HT-29 (cell line): ENCODE measurements around the gene KANTR. TPM values are rescaled to one million over a fixed set of nuclear protein-coding genes. Genes with fewer than 3 reads are reported as not detected.
"Not testable (repeated sequence)": the region's sequence is repeated elsewhere in the genome, so short reads cannot be mapped to it uniquely, and the experiment has no call there.

ENCODE experiments used
- DNase-seq: peaks from one replicate; pipeline ENCODE4 v3.0.0-alpha.2; 2015; ENCODE audit warnings: low spot score
- small RNA-seq: library from RNA; depleted of rRNA; stranded (forward); fragments of <200 nt; gene quantifications from one replicate; pipeline ENCODE3, GENCODE V24; 2014
- total RNA-seq: library from RNA; depleted of rRNA; stranded (reverse); fragments of >200 nt; shearing (Covaris generic); gene quantifications from 2 replicates; pipeline ENCODE4 v1.2.3, GENCODE V29; 2014; rRNA removed

Gene KANTR
- total RNA-seq, 1 experiment from 2014 or later: 8.0 TPM

- DNase-seq: no peak
Observed at GRCh38 chrX:53128097-53128749, 34.3 kb downstream of the KANTR start.

- no peak for DNase-seq
Observed at GRCh38 chrX:53133400-53133799, 39.5 kb downstream of the KANTR start.

- DNase-seq: no peak
Observed at GRCh38 chrX:53135581-53135980, 41.6 kb downstream of the KANTR start.

GRCh38 chrX:53153581-53153980 lies 59.6 kb downstream of the KANTR start:
- no peak for DNase-seq

GRCh38 chrX:53155512-53156206 lies 61.7 kb downstream of the KANTR start:
- DNase-seq: no peak

- DNase-seq: no peak
Observed at GRCh38 chrX:53156207-53156596, 62.3 kb downstream of the KANTR start.

GRCh38 chrX:53159184-53159583 lies 65.2 kb downstream of the KANTR start:
- DNase-seq: no peak

GRCh38 chrX:53160297-53160983 lies 66.5 kb downstream of the KANTR start:
- DNase-seq: no peak

GRCh38 chrX:53163436-53163835 lies 69.5 kb downstream of the KANTR start:
- DNase-seq: no peak

GRCh38 chrX:53164566-53164965 lies 70.6 kb downstream of the KANTR start:
- not testable (repeated sequence) for DNase-seq

GRCh38 chrX:53166103-53166502 lies 72.2 kb downstream of the KANTR start:
- no peak for DNase-seq

- no peak for DNase-seq
Observed at GRCh38 chrX:53171356-53171755, 77.4 kb downstream of the KANTR start.

Small RNA genes lying within 50 kb of the gene (small RNA-seq; reads per million reads assigned to genes)
- not detected for gene AL139396.1
- gene AL591212.2: not detected

Other genes starting within 250 kb of the KANTR start
- gene XAGE3, start 226.1 kb upstream of the KANTR start, total RNA-seq: not detected in 2 replicates
- 28.7 and 36.4 TPM in 2 replicates for gene FAM156B, start 196.8 kb upstream of the KANTR start, total RNA-seq
- 13.2 and 20.8 TPM in 2 replicates for gene FAM156A, start 135.6 kb upstream of the KANTR start, total RNA-seq
- gene GPR173, start 45.4 kb upstream of the KANTR start, total RNA-seq: not detected in 2 replicates
- 14.1 and 14.8 TPM in 2 replicates for gene TSPYL2, start 11.8 kb upstream of the KANTR start, total RNA-seq
- gene KDM5C, start 131.1 kb downstream of the KANTR start, total RNA-seq: 126 and 128 TPM in 2 replicates
- 11.7 and 13.5 TPM in 2 replicates for gene IQSEC2, start 187.4 kb downstream of the KANTR start, total RNA-seq